ENCODE measurements around the gene ZER1.
"Not testable (repeated sequence)": the region's sequence is repeated elsewhere in the genome, so short reads cannot be mapped to it uniquely, and the experiment has no call there.

Gene ZER1

DNA sequence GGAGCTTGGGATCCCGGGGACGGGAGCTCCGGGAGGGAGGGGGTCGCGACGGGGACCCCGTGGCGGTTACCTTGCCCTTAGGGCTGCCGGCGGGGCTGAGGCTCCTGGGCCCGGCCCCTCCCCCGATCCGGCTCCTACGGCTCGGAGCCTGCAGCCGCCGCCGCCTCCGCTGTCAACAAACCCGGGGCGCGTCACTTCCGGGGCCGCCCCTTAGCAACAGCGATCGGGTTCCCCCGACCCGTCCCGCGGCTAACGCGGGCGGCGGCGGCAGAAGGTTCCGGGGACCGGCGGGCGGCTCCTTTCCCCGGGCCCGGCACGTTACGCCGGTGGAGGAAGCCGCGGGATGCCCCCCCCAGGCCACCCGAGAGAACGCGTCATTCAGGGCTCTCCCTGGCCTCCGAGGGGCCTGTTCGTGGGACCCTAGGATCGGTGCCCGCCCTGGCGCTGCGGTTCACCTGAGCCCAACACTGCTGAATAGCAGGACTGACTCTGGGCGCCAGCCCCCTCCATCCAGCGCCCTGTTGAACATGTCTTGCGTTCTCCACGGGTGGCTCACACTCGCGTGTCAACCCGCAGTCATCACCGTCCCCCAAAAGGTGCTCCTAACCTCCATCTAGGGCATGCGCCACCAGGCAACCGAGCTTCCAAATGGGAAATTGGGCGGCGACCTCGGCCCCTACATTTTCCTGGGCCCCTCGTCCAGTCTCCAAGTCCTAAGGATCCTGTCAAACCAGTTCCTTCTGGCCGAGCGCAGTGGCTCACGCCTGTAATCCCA is at the start of gene ZER1:
ZER1 (minus strand) TSS at position 183 of the 775 bp plus-strand sequence. CDS start 16,362 bp downstream, outside the sequence.
- peak; percentile 86 to 88 for DNase-seq (ENCODE audit: low read depth in 2 of 2)

GRCh38 chr9:128820665-128821583 is 49.2 kb upstream of the ZER1 start:
- DNase-seq (ENCODE audit: low read depth in 2 of 2): no peak

DNA sequence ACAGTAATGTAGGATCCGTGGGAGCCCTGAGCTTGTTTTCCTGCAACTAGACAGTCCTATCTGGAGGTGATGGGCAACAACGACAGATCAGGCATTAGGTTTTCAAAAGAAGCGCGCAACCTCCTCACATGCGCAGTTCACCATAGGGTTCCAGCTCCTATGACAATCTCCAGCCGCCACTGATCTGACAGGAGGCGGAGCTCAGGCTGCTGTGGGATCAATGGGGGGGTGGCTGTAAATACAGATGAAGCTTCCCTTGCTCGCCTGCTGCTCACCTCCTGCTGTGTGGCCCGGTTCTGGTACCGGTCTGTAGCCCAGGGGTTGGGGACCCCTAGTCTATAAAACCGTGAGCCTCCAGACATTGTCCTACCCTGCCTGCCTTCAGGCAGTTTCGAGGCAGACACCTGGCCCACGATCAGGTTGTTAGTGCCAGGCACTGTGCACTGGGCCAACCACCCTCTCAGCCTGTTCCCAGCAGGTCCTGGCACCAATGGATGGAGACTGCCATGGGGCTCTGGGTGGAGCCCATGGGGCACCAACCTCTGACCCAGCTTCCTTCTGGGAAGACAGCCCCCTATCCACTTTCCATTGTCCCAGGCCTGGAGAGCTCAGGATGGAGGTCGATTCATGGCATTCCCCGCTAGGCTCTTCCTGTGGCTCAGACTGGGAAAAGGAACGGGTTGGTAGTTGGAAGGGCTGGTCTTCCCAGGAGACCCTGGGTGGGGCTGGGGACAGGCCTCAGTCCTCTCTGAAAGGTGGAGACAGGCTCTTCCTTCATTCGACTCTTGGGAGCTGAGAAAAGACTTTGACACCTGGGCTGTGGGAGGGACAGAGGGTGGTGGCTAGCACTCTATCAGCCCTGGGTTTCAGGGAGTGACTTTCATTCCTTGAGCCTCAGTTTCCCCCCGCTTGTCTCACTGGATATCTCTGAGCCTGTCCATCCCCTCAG is 48.3 kb upstream of the ZER1 start:
- no peak for DNase-seq (ENCODE audit: low read depth in 2 of 2)

DNA sequence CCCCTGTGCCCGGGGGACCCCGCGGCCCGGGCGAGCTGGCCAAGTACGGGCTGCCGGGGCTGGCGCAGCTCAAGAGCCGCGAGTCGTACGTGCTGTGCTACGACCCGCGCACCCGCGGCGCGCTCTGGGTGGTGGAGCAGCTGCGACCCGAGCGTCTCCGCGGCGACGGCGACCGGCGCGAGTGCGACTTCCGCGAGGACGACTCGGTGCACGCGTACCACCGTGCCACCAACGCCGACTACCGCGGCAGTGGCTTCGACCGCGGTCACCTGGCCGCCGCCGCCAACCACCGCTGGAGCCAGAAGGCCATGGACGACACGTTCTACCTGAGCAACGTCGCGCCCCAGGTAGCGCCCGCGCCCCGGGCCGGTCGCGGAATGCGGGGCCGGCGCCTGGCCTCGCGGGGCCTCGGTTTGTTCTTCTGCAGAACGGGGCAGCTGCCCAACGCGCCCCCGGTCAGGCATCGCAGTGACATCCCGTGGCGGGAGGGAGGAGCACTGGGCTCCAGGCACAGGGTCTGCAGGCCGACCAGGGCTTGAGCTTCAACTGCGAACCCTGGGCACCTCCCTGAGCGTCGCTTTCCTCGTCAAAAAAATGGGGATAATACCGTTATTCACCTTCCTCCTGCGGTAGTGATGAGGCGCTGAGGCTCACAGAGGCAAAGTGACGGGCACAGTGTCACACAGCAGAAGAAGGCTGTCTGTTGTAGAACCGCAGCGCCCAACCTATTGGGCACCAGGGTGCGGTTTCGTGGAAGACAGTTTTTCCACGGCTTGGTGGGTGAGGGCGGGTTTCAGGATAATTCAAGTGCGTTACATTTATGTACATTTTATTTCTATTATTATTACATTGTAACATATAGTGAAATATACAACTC is 47.4 kb upstream of the ZER1 start:
- DNase-seq (ENCODE audit: low read depth in 2 of 2): no peak

DNA sequence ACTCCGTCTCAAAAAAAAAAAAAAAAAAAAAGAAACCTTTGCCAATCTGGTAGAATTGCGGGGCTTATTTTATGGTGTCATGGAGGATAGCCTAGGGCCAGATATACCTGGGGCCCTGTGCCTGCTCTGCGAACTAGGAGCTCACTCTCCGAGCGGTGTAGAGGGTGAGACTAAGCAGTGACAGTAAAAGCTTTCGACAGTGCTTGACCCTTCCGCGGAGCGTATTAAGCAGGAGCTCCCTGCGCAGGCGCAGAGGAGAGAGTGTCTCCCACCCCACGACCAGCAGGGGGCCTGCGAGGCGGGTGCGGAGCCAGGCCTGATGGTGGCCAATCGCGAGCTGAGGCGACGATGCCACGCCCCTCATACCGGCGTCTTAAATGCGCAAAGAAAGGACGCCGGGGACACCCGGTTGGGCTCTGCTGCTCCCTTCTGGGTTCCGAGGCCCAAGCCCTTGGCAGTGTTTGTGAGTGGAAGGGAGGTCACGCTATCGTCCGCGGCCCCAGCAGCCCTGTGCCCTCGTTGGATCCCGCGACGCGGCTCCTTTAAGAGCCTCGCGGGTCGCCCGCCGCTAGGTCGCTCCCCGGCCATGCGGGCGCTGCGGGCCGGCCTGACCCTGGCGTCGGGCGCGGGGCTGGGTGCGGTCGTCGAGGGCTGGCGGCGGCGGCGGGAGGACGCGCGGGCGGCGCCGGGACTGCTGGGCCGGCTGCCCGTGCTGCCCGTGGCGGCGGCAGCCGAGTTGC is 46.5 kb upstream of the ZER1 start, which contains the start of gene ENDOG:
ENDOG (plus strand) TSS at position 402 of the 740 bp plus-strand sequence; CDS start at position 587, 185 bp downstream.
- DNase-seq (ENCODE audit: low read depth in 2 of 2): peak; percentile 93 to 96

GRCh38 chr9:128810873-128811272 is 39.1 kb upstream of the ZER1 start:
- DNase-seq (ENCODE audit: low read depth in 2 of 2): no peak

- no peak for DNase-seq (ENCODE audit: low read depth in 2 of 2)
These were observed 38.1 kb upstream of the ZER1 start for GRCh38 chr9:128809831-128810230.

- no peak for DNase-seq (ENCODE audit: low read depth in 2 of 2)
These were observed 37.4 kb upstream of the ZER1 start for GRCh38 chr9:128809036-128809599.

GRCh38 chr9:128808543-128808942 is 36.8 kb upstream of the ZER1 start:
- no peak for DNase-seq (ENCODE audit: low read depth in 2 of 2)

DNA sequence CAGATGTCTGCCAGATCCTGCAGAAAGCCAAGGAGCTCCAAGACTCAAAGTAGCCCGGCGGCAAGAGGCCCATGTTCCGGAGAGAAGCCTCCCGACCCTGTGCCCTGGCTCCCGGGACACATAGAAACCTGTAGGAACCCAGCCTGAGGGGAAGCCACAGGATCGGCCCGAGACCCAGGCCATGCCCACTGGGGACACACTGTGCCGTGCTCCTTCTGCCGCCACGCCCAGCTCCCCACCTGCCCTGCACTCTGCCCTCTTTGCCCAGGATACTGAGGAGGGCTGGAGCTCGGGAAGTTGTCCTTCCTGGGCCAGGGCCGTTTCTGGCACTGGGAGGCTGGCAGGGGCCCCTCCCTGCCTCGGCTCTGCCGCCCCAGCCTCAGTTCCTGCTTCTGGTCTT is 36.1 kb upstream of the ZER1 start:
- no peak for DNase-seq (ENCODE audit: low read depth in 2 of 2)

- DNase-seq (ENCODE audit: low read depth in 2 of 2): no peak
These were observed 33.9 kb upstream of the ZER1 start for GRCh38 chr9:128805661-128806060.

- DNase-seq (ENCODE audit: low read depth in 2 of 2): no peak
These were observed 30.8 kb upstream of the ZER1 start for GRCh38 chr9:128802482-128802881.

DNA sequence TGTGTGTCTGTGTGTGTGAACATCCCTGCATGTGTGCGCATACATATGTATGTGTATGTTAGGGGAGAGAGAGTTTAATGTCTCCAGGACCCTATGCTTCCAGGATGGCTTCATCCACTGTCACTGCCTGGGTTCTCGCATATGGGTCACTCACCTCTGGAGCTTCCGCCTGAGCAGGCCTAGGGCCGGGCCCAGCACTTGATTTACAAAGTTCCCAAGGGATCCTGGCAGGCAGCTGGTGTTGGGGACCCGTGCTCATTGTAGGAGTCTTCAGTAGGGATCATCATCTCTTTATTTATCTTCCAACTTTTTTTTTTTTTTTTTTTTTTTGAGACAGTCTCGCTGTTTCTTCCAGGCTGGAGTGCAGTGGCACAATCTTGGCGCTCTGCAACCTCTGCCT is 28.3 kb upstream of the ZER1 start:
- no peak for DNase-seq (ENCODE audit: low read depth in 2 of 2)

- DNase-seq (ENCODE audit: low read depth in 2 of 2): no peak
These were observed 27.2 kb upstream of the ZER1 start for GRCh38 chr9:128798896-128799295.

- not testable (repeated sequence) for DNase-seq (ENCODE audit: low read depth in 2 of 2)
These were observed 23.2 kb upstream of the ZER1 start for GRCh38 chr9:128794961-128795360.

DNA sequence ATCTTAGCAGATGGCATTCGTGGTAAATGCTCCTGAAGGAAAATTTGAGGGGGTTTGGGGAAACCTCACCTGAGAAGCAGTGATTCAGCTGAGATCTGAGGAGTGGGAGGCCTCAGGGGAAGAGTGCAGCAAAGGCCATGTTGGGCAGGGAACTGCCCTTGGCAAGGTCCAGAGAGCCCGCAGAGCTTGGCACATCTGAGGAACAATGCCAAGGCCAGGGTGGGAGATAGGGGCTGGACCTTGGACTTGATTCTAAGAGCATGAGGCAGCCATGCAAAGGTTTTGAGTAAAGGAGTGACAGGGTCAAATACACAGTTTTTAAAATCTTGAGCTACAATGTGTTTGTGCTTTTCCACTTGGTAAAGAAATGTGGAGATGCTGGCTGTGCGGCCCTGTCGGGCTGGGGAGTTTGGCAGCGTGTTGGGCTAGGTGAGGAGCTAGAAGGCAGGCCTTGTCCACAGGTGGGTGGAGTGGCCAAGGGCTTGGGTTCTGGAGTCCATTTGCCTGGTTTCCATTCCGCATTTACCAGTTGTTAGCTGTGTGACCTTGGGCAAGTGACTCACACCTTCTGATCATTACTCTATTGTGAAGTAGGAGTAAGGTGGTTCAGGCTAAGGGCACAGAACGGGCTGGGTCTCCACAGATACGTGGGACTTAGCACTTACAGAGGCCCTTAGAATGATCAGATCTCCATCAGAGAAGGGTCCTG is 21.4 kb upstream of the ZER1 start:
- DNase-seq (ENCODE audit: low read depth in 2 of 2): no peak

DNA sequence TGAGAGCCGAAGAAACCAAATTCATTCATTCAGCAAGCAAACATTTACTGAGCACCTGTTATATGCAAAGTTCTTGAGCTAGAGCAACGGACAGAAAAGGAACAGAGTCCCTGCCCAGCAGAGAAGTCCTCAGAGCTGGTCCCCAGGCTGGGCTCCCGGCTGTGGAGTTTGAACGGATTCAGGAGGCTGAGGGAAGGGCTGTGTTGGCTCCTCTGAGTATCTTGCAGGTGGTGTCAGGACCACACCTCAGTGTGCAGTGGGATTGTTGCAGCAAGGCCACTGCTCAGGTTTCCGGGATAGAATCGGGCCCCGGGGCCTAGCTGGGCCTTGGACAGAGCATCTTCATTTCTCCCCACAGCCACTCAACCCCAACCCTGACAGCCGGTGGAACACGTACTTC is 20.4 kb upstream of the ZER1 start:
- no peak for DNase-seq (ENCODE audit: low read depth in 2 of 2)

- DNase-seq (ENCODE audit: low read depth in 2 of 2): no peak
These were observed 18.8 kb upstream of the ZER1 start for GRCh38 chr9:128790536-128790935.

GRCh38 chr9:128788445-128788844 is 16.7 kb upstream of the ZER1 start:
- no peak for DNase-seq (ENCODE audit: low read depth in 2 of 2)
